Mononuclear cell (primary cell): Measurements from ENCODE around the gene PIK3R3. TPM values are rescaled to one million over a fixed set of nuclear protein-coding genes. Genes with fewer than 3 reads are reported as not detected.

Experiments
- H3K27me3 ChIP-seq: 2 replicates; pipeline ENCODE4 v1.6.0; 2011; ENCODE audit warnings: low read length, control low read depth; ENCODE audit not compliant: insufficient read depth
- H3K4me1 ChIP-seq: 2 replicates; pipeline ENCODE4 v1.5.1; 2011; ENCODE audit warnings: mild to moderate bottlenecking, low read length, control low read depth; ENCODE audit not compliant: insufficient read depth
- H3K4me3 ChIP-seq: 2 replicates; pipeline ENCODE4 v1.5.1; 2011; ENCODE audit warnings: mild to moderate bottlenecking, low read length, moderate library complexity
- H3K9me3 ChIP-seq: 2 replicates; pipeline ENCODE4 v1.5.1; 2011; ENCODE audit warnings: low read depth, mild to moderate bottlenecking, control low read depth, low read length
- total RNA-seq: library from RNA; depleted of rRNA; stranded (reverse); fragments of >200 nt; gene quantifications from one replicate; pipeline ENCODE4 v1.2.3, GENCODE V29; 2012

The PIK3R3 gene
- total RNA-seq, result 0.42 TPM

- no peaks in the 10 kb centered on the region for H3K9me3 ChIP-seq
- peaks cover 37% of the 10 kb centered on the region for H3K27me3 ChIP-seq
- H3K4me1 ChIP-seq, result peaks cover 23% of the 10 kb centered on the region
- H3K4me3 ChIP-seq, result peak within 1 kb of the TSS; percentile 66
Observed at GRCh38 chr1:46132529-46133180, at the start of gene PIK3R3. Gene PIK3R3 (minus strand): TSS chr1:46132629. CDS start chr1:46131952, 677 bp downstream.

- peaks cover 17% of the 10 kb centered on the region for H3K4me1 ChIP-seq
- H3K27me3 ChIP-seq, result no peaks in the 10 kb centered on the region
- H3K4me3 ChIP-seq, result no peak overlapping the region
- H3K9me3 ChIP-seq, result no peaks in the 10 kb centered on the region
Observed at GRCh38 chr1:46181343-46182260, 49.2 kb upstream of the PIK3R3 start.

- Histone ChIP-seq H3K4me1 (peaks cover 17% of the 10 kb centered on the region), H3K27me3 (no peaks in the 10 kb centered on the region), H3K4me3 (no peak overlapping the region), H3K9me3 (no peaks in the 10 kb centered on the region)
Observed at GRCh38 chr1:46180082-46180616, 47.7 kb upstream of the PIK3R3 start.

GRCh38 chr1:46179138-46180081, 47.0 kb upstream of the PIK3R3 start:
- no peak overlapping the region for H3K4me3 ChIP-seq
- no peaks in the 10 kb centered on the region for H3K9me3 ChIP-seq
- H3K27me3 ChIP-seq, result no peaks in the 10 kb centered on the region
- H3K4me1 ChIP-seq, result peaks cover 14% of the 10 kb centered on the region

GRCh38 chr1:46176211-46176865, 43.9 kb upstream of the PIK3R3 start, which contains the start of gene P3R3URF:
Gene P3R3URF (minus strand): TSS chr1:46176488. CDS start chr1:46176471, 17 bp downstream.
- no peaks in the 10 kb centered on the region for H3K9me3 ChIP-seq
- no peaks in the 10 kb centered on the region for H3K27me3 ChIP-seq
- no peak within 1 kb of the TSS for H3K4me3 ChIP-seq
- H3K4me1 ChIP-seq, result peaks cover 6% of the 10 kb centered on the region

- no peaks in the 10 kb centered on the region for H3K9me3 ChIP-seq
- H3K4me1 ChIP-seq, result peaks cover 6% of the 10 kb centered on the region
- H3K4me3 ChIP-seq, result no peak overlapping the region
- no peaks in the 10 kb centered on the region for H3K27me3 ChIP-seq
Observed at GRCh38 chr1:46175243-46175642, 42.8 kb upstream of the PIK3R3 start.

GRCh38 chr1:46174448-46175231, 42.2 kb upstream of the PIK3R3 start, which contains the start of gene TSPAN1:
Gene TSPAN1 (plus strand): TSS chr1:46175087. CDS start chr1:46181108, 6,021 bp downstream.
- H3K27me3 ChIP-seq, result no peaks in the 10 kb centered on the region
- no peak within 1 kb of the TSS for H3K4me3 ChIP-seq
- peaks cover 4% of the 10 kb centered on the region for H3K4me1 ChIP-seq
- no peaks in the 10 kb centered on the region for H3K9me3 ChIP-seq

GRCh38 chr1:46173361-46173856, 41.0 kb upstream of the PIK3R3 start:
- H3K27me3 ChIP-seq, result no peaks in the 10 kb centered on the region
- H3K4me3 ChIP-seq, result no peak overlapping the region
- H3K4me1 ChIP-seq, result no peaks in the 10 kb centered on the region
- no peaks in the 10 kb centered on the region for H3K9me3 ChIP-seq

GRCh38 chr1:46172321-46172720, 39.9 kb upstream of the PIK3R3 start:
- Histone ChIP-seq H3K27me3 (peaks cover 2% of the 10 kb centered on the region), H3K4me1 (peaks cover 3% of the 10 kb centered on the region), H3K9me3 (no peaks in the 10 kb centered on the region), H3K4me3 (no peak overlapping the region)

GRCh38 chr1:46171871-46172270, 39.4 kb upstream of the PIK3R3 start:
- Histone ChIP-seq H3K4me3 (no peak overlapping the region), H3K4me1 (peaks cover 8% of the 10 kb centered on the region), H3K9me3 (no peaks in the 10 kb centered on the region), H3K27me3 (peaks cover 4% of the 10 kb centered on the region)

- Histone ChIP-seq H3K27me3 (peaks cover 4% of the 10 kb centered on the region), H3K4me1 (peaks cover 13% of the 10 kb centered on the region), H3K9me3 (no peaks in the 10 kb centered on the region), H3K4me3 (no peak overlapping the region)
Observed at GRCh38 chr1:46171351-46171750, 38.9 kb upstream of the PIK3R3 start.

- Histone ChIP-seq H3K4me3 (no peak overlapping the region), H3K9me3 (no peaks in the 10 kb centered on the region), H3K27me3 (peaks cover 4% of the 10 kb centered on the region), H3K4me1 (peaks cover 16% of the 10 kb centered on the region)
Observed at GRCh38 chr1:46169811-46170454, 37.5 kb upstream of the PIK3R3 start.

GRCh38 chr1:46168477-46168876, 36.0 kb upstream of the PIK3R3 start:
- Histone ChIP-seq H3K9me3 (no peaks in the 10 kb centered on the region), H3K4me1 (peaks cover 16% of the 10 kb centered on the region), H3K27me3 (peaks cover 4% of the 10 kb centered on the region), H3K4me3 (no peak overlapping the region)
